Astrocyte of the hippocampus (primary cell): Measurements from ENCODE around the gene ZBTB7B.

ENCODE experiments used
- DNase-seq: peaks from one replicate; pipeline ENCODE4 v3.0.0; 2011; ENCODE audit warnings: low read depth, low spot score

The ZBTB7B gene

GRCh38 chr1:155002464-155003226, at the start of gene ZBTB7B:
Gene ZBTB7B (plus strand): TSS chr1:155002802. CDS start chr1:155014661, 11,859 bp downstream.
- peak; percentile 54 for DNase-seq

- DNase-seq: no peak
Measured at GRCh38 chr1:154953611-154954038, 49.0 kb upstream of the ZBTB7B start.

- no peak for DNase-seq
Measured at GRCh38 chr1:154954541-154954940, 48.1 kb upstream of the ZBTB7B start.

GRCh38 chr1:154955039-154955717, 47.4 kb upstream of the ZBTB7B start:
- peak; percentile 92 for DNase-seq

- DNase-seq: peak; percentile 95
Measured at GRCh38 chr1:154955718-154956543, 46.7 kb upstream of the ZBTB7B start, which contains the start of gene PBXIP1. Gene PBXIP1 (minus strand): TSS chr1:154956099. CDS start chr1:154953721, 2,378 bp downstream.

GRCh38 chr1:154956544-154956941, 46.1 kb upstream of the ZBTB7B start:
- peak; percentile 28 for DNase-seq

- DNase-seq: peak; percentile 9
Measured at GRCh38 chr1:154957091-154957657, 45.4 kb upstream of the ZBTB7B start.

GRCh38 chr1:154958036-154958435, 44.6 kb upstream of the ZBTB7B start:
- no peak for DNase-seq

GRCh38 chr1:154958681-154959425, 43.7 kb upstream of the ZBTB7B start:
- no peak for DNase-seq

- DNase-seq: no peak
Measured at GRCh38 chr1:154959426-154959780, 43.2 kb upstream of the ZBTB7B start.

GRCh38 chr1:154960446-154961136, 42.0 kb upstream of the ZBTB7B start:
- DNase-seq: no peak

- DNase-seq: peak; percentile 92
Measured at GRCh38 chr1:154961207-154962155, 41.1 kb upstream of the ZBTB7B start, which contains the start of gene PYGO2. Gene PYGO2 (minus strand): TSS chr1:154961782. CDS start chr1:154961576, 206 bp downstream.

GRCh38 chr1:154962156-154962749, 40.3 kb upstream of the ZBTB7B start:
- DNase-seq: no peak

GRCh38 chr1:154962795-154963330, 39.7 kb upstream of the ZBTB7B start:
- DNase-seq: no peak

- no peak for DNase-seq
Measured at GRCh38 chr1:154963643-154964042, 39.0 kb upstream of the ZBTB7B start.

- no peak for DNase-seq
Measured at GRCh38 chr1:154964359-154964758, 38.2 kb upstream of the ZBTB7B start.

GRCh38 chr1:154966111-154966510, 36.5 kb upstream of the ZBTB7B start:
- DNase-seq: no peak

- DNase-seq: no peak
Measured at GRCh38 chr1:154967331-154967950, 35.2 kb upstream of the ZBTB7B start.
